NCI-H1694 (cell line): ENCODE results near the gene ABCA4.
A peak's percentile ranks its signal among the peaks of the same experiment; 100 is the strongest.

Experiments
- DNase-seq: peaks from one replicate; lab custom pipeline; 2025; lab: John Stamatoyannopoulos, UW

Gene ABCA4

DNA sequence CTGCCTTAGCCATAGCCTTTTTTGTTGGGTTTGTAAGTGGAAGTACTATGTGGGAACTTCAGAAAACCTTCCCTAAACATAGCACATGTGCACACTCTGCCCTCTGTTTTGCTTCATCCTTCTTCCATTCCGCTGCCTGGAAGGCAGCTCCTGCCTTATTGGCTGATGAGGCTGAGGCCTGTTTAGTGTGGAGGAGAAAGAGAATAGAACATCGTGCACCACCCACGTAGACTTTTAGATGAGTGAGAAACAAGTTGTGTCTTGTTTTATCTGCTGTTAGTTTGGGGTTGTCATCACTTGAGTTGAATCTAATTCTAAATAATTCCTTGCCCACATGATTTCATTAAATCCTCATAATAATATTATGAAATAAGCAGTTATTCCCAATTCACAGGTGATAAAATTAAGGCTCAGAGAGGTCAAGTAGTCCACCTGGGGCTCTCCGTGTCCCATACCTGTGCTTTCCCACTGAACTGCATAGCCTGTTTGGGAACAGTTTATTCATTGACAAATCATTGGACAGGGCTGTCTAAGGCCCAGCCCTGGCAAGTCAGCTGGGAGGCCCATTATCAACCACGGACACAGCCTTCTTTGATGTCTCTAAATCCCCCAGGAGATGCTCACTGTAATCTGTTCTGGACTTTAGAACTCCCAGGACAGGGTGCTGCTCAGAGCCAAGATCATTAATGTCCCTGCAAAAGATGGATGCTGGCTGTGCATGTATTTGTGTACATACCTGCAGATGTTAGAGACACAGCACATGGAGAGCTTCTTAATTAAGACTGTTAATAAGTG, 93.0 kb downstream of the ABCA4 start:
- DNase-seq, result no peak

DNA sequence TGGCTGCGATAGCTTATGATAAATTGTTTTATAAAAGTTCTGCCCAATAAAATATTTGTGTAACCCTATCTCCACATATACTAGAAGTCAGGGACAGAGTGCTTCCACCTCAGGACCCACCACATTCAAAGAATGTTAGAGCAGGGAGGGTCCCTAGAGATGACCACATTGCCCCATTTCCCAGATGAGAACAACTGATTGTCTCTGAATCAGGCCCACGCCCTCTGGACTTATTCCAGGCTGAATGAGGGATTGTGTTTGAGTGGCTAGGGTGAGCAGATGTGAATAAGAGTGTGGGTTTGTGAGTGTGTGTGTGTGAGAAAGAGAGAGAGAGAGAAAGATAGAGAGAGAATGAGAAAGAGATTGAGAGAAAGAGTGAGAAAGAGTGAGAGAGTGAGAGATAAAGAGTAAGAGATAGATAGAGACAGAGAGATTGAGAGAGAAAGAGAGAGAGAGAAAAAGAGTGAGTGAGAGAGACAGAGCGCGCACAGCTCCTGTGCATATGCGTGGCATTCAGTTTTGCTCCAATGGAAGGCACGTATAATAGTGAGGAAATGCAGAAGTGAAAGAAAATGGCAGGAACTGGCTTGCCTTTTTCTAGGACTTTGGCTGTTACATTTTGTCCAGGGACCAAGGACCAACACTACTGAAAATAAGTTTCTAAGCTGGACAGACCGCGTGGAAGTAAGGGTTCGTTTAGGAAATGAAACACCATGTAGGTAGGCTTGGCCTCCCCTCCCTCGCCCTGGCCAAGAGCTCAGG, 94.1 kb downstream of the ABCA4 start:
- no peak for DNase-seq

DNA sequence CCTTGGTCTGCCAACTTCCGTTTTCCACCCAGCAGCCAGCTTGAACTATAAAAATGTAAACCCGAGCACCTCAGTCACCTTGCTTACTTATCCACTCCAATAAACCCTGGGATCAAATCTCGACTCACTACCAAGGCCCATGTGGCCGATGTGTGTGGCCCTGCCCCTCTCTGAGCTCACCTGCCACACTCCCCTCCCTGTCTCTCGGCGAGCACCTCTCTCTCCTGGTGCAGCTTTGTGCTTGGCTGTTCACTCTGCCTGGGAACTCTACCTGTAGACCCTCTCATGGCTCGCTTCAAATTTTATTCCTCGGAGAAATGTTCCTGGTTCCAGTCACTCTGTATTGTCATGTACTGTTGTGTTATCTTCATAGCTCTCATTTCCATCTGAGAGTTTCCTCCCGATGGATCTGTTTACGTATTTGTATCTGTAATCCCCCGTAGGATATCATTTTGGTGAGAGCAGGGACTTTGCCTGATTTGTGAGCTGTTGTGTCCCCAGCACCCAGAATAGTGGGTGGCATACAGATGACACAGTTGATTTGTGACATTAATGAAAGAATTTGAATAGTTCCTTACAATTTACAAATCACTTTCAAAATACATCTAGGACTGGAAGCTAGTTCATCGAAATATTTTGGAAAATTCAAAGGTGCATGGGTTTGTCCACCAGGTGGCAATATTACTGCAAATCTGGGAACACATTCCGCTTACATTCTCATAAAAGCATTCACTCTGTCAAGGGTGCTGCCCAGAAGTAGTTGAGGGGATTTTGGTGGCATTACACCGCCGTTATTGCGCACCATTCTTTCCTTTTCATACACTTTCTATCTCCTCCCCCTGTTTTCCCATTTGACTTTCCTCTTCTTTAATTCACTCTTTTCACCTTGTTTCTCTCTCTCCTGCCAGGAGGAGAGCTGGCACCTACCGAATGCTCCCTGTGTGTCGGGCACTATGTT, 95.3 kb downstream of the ABCA4 start:
- DNase-seq, result peak; percentile 84

DNA sequence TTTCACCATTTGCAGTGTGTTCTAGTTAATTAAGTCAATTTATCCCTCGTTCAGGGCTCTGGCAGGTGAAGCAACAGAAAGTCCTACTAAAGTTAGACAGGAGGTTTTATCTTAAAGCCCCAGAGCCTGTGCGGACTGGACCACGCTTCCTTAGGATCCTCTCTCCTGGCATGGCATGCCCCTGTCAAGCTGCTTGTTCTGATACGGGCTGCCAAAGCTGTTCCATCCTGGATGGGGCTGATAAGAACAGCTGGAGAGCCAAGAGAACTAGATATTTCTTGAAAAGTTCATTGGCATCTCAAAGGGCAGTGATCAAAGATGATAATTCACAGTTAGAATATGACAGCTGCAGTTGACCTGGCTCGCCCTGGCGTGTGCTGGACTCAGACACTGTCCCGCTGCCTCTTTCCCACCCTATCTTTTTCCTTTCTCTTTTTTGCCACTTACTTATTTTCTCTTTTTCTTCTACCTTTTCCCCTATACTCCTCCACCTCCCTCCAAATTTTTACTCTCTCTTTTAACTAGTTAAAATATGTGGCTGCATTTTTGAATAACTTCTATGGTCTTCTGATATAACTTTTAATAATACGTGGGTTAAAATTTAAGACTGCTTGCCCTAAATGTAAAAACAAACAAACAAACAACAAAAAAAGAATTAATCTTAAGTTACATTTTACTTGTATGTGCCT, 96.7 kb downstream of the ABCA4 start:
- no peak for DNase-seq

DNA sequence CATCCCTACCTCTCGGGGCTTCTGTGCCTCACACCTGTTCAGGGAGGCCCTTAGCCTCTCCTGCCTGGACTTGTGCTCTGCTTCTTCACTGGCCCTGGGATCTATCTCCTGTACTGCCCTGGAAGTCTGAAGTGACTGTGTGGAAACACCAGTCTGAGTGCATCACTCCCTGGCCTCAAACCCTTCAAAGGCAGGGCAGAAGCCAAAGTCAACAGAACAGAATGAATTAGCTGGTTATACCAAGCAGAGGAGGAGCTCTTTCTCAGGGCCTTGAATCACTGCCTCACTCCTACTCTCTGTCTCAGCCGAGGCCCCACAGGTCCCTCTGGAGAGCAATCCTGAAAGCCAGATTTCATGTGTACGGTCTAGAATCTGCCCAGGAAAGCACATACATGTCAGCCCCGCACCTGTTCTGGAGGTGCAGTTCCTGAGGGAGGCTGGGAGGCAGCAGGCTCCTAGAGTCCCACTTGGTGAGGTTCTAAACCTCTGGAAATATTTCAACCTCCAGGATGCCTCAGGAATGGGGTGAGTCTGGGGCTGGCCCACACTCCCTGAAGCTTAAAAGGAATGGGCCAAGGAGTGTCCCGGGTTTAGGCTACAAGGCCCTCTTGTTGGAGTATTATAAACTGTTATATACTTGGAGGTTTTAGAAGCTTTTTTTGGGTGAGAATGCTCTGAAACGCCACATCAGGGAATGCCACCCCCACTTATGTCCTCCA, 98.3 kb downstream of the ABCA4 start:
- no peak for DNase-seq

DNA sequence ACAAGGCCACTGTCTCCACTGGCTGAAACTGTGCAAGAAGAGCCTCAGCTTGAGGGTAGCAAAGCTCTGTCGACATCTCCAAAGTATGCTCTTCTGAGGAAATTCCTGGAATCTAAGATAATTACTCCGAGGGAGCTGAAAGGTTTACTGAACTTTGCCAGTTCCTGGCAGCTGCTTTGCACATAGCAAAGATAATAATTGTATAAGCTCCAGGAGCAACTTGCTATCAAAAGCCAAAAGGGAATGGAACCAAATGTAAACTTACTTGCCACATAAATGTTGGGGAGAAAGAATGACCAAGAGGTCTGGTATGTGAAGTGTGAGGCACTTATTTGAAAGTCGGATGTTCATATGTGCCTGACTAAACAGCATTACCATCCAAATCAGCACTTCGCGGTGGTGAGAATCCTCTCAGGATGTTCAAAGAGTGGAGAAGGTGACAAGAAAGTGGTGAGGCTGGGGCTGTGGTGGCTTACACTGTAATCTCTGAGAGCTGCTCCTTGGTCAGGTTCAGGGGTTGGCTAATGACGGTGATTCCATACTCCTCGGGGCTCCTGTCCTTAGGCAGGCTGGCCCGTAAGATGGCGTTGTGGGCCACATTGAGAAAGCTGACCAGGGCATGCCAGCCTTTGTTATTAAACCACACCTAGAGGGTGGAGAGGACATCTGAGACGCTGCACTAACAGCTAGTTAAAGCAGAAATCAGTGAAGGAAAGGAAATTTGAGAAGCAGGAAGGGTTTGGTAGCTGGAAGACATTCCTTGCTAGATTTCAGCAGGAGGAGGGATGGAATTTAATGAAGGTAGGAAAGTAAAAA, 100.0 kb downstream of the ABCA4 start:
- no peak for DNase-seq

DNA sequence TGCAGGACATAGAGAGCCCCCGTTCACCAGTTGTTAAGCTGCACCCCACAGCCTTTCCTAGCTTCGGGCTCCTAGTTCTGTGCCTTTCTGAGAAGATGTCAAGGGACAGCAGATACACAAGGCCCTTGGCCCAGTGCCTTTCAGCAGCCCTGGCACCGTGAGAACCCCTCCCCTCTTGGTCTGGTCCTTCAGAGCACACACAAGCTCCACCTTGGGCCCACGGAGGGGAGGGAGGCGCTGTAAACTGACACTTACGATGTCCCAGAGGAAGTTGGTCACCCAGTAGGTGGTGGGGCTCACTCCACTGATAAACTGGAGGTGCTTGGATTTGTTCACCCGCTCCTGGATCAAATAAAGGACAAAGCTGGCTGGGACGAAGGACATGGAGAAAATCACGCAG, 101.6 kb downstream of the ABCA4 start:
- DNase-seq, result no peak

DNA sequence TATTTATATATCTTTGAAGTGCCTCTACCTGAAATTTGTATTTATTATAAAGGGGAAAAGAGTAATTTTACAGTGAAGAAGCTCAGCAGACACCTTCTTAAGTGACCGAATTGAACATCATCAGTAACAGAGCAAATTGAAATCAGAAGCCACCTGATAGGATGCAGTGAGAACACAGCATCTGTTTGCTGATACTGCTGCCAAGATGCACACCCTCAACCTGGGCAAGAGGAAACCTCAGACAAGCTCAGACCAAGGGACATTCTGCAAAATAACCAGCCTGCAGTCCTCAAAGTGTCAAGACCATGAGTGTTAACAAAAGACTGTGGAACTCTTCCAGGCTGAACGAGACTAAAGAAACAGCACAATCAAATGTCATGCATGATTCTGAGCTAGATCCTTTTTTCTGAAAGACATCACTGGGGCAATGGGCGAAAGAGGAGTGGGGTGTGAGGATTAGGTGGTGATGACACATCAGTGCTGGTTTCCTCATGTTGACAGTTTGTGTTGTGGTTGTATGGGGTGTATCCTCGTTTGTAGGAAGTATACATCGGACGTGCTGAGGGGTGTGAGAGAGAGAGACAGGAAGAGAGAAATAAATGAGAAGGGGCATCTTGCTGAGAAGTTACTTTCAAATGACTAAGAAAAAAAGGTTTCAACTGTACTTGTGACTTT, 103.7 kb downstream of the ABCA4 start:
- DNase-seq, result no peak

DNA sequence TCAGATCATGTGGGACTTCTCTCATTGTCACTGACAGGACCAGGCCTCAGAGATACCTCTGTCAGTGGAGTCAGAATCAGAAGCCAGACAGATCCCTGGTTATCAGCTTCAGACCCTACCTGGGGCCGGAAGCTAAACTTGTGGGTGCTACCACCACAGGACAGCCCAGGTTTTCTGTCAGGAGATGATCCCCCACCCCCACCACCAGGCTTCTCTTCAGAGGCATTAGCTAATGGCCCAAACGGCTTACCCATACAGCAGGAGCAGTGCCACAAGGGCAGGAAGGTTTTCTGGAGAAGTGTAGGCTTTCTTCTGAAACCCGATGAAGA, 105.5 kb downstream of the ABCA4 start:
- DNase-seq, result no peak

DNA sequence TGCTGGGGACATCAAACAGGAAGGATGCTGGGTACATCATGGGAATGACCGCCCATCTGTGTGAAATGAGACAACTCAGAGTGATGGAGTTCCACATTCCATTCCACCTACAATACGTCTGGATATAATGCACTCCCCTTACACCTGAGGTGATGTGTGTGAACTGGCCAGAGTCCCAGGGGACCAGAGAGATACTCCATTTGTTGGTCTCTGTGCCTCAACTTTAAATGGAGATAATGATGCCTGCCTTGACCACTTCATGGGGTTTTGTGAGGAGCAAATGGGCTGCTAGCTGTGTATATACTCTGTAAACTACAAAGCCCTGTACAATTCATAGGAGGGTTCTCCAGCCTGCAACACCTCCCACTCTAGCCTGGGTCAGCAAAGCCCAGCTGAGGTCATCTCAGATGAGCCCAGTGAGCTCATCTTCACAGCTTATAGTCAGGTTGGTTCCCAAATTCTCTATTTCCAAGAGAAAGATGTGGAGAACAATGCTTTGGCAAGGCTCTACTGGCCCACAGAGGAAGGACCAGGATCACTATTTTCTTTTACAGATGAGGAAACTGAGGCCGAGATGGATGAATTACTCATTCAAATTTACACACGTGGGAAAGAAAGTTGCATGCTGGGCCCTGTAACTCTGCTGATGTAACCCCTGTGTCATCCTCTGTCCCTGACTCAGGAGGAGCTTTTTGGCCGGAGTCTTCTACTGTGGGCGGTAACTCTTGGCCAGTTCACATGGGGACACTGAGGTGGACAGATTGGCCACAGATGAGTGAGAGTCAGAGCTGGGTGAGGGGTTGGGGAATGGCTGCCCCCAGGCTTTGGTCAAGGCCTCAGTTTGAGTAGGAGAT, 106.1 kb downstream of the ABCA4 start:
- DNase-seq, result no peak

DNA sequence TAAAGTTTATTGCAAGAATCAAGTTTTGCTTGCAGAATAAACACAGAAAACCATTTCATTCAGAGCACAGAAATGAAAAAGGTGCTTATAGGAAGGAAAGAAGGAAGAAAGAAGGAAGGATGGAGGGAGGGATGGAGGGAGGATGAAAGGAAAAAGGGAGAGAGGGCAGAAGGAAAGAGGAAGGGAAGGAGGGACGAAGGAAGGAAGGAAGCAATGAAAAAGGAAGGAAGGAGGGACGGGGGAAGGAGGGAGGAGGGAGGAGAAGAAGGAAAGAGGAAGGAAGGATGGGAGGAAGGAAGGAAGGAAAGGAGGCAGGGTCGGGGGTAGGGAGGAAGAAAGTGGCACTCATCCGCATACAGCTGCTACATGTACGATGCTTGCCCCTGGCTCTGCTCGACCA, 106.9 kb downstream of the ABCA4 start:
- no peak for DNase-seq

DNA sequence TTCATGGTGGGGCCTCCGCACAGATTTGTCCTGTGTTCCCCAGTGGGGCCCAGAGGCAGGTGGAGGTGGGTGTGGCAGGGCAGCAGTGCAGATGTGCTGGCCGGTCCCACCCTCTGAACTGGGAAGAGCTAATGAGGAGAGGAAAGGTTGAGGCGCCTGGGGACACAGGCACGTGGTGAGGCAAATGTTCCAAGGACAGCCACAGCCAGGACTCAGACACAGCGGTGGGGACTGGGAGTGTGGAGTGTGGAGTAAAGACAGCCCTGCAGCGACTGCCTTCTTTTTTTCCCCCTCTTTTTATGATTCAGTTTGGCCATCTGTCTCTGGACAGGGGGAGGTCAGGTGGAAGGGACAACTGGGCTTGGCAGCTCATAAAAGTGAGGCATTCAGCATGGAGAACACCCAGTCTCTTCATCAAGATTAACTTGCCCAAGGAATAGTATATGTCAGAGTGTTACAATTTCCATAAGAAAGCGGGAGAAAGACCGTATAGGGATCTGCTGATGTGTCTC, 107.5 kb downstream of the ABCA4 start:
- DNase-seq, result no peak

DNA sequence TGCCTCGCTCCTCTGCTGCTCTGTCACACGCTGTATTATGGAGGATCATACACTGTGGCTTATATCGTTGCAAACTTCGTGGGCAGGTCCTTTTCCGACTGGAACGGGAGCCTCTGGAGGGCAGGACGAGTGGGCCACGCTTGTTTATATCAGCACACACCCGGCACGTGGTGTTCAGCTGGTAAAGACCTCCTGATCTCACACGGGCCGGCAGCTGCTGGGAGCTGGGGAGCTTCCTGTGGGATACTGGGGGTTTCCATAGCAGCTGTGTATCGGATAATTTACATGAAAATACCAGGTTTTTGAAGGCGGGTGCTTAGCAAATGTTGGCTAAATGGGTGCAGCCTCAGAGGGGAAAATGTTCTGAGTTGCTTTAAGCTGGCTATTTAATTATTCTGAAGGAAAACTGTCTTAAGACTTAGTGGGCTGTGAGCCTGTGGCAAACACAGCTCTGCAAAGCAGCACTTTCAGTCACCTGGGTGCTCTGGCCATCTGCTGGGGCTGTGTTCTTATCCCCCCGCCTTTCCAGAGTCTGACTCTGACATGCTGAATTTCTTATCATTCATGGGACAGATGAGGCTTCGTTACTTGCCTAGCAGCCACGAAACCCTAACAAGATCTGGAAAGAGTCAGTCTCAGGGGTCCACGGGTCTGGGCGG, 108.1 kb downstream of the ABCA4 start:
- no peak for DNase-seq

DNA sequence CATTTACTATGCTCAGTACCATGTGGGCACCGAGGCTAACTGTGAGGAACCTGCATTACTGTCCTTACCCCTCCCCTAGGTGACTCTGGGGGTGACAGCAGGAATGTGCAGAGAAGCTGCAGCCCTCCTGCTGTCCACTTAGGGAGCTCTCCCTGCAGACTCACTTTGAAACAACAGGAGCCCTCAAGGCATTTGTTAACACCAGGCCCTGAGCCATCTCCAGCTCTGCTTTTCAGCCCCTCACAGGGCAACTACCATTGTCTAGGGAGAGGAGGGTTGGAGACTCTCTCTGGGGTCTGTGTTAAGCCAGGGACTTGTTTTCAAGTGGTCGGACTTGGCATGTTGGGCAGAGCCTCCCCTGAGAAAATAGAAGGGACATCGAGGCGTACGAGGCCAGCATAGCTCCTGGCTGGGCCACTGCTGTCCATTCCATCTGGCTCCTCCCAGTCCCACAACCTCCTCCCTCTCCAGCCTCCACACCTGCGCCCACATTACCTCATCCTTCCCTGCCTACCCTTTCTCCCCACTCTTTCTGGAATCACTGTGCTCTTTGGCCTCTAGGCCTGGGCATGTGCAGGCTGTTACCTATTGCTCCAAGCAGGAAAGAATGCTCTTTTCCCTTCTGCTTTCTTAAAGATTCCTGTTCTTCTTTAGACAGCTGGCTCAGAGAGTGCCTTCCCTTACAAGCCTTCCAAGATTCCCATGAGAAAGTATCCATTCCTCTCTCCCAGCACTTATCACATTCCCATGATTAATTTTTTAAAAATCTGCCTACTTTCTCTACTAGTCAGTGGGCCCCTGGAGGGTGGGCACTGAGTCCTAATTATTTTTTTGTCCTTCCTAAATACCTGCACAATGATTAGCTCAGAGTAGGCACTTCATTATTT, 109.0 kb downstream of the ABCA4 start:
- DNase-seq, result no peak

DNA sequence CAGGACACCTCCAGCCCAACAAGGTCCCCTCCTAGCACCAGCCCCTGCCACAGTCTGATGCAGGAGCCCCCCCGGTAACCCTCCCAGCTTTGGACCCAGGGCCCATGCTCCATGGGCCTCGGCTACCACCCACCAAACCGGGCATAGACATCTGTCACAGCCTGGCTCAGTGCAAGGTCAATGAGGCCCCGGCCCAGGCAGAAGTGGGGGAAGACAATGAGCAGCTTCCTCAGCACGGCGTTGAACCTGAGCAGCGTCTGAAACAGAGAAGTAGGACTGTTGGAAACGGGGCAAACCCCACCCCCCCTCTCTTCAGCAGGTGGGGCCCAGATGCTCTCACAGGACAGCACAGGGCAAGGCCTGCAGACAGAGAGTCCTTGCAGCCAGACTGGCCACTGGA, 109.8 kb downstream of the ABCA4 start:
- no peak for DNase-seq

DNA sequence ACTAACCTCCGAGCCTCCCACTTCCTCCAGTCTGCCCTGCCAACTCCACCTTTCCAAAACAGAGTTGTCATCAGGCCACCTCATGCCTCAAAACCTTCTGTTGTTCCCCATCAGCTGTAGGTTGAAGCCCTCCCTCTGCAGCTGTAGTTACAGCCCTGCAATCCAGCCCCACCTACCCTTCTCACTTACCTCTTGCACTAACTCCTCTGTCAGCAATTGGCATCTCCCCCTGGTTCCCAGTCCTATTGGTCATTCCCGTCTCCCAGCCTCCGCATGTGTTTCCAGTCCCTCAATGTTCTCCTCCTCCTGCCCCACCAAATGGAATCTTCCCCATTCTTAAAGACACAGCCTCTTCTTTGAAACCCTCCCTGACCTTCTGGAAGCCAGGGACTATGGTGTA, 111.6 kb downstream of the ABCA4 start:
- no peak for DNase-seq

DNA sequence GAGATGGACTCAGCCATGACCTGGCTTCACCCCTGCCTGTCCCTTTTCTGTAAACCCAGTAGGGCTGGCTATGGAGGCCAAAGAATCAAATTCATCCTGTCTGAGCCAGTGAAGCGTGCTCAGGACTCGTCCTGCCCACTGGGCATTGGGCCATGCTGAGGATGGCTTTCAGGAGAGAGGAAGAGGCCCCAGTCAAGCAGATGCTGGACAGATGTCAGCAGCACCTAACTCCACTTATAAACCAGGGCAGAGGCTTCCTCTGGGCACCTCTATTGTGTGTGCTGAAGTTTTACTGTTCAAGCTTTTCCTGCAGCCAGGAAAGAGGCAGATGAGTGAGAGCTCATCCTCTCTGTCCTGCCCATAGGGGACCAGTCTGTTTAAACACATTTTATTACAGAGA, 114.3 kb downstream of the ABCA4 start:
- DNase-seq, result no peak
